ENCODE measurements around the gene RBCK1.

DNA sequence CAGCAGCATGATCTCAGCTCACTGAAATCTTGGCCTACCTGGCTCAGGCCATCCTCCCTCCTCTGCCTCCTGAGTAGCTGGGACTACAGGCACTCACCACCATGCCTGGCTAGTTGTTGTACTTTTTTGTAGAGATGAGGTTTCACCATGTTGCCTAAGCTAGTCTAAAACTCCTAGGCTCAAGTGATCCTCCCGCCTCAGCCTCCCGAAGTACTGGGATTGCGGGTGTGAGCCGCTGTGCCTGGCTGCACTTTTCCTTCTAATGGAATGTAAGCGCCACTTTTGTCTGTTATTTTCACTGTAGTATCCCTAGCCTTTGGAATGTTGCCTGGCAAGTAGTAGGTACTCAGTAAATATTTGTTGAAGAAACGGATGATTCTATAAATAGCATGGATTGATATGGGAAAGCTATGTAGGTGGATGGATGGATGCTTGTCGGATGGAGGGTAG lies 37.9 kb upstream of the RBCK1 start:
- TF ChIP-seq CTCF (conservative IDR thresholded peaks at IDR 0.05; ENCODE audit: low read depth, low read length) (no peak), POLR2A (IDR thresholded peaks at IDR 0.05; ENCODE audit: low read depth, low read length) (no peak), RAD21 (IDR thresholded peaks at IDR 0.05; ENCODE audit: low read length) (no peak), SMC3 (IDR thresholded peaks at IDR 0.05; ENCODE audit: low read depth, low read length) (no peak), NFE2L2 (IDR thresholded peaks at IDR 0.05; ENCODE audit: low read depth, low read length) (no peak)

Data from IMR-90 (cell line).